ENCODE measurements around the gene LGALS1.

GRCh38 chr22:37630839-37631435, 44.5 kb upstream of the LGALS1 start:
- TF ChIP-seq, protein P1, sequence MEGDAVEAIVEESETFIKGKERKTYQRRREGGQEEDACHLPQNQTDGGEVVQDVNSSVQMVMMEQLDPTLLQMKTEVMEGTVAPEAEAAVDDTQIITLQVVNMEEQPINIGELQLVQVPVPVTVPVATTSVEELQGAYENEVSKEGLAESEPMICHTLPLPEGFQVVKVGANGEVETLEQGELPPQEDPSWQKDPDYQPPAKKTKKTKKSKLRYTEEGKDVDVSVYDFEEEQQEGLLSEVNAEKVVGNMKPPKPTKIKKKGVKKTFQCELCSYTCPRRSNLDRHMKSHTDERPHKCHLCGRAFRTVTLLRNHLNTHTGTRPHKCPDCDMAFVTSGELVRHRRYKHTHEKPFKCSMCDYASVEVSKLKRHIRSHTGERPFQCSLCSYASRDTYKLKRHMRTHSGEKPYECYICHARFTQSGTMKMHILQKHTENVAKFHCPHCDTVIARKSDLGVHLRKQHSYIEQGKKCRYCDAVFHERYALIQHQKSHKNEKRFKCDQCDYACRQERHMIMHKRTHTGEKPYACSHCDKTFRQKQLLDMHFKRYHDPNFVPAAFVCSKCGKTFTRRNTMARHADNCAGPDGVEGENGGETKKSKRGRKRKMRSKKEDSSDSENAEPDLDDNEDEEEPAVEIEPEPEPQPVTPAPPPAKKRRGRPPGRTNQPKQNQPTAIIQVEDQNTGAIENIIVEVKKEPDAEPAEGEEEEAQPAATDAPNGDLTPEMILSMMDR (conservative IDR thresholded peaks at IDR 0.05): no peak
- no peak for TF ChIP-seq ZFX (IDR thresholded peaks at IDR 0.05)

Data from C4-2B (cell line).